CD4-positive, CD25-positive, alpha-beta regulatory T cell (primary cell): Measurements from ENCODE around the gene KIF13A. TPM values are rescaled to one million over a fixed set of nuclear protein-coding genes. Genes with fewer than 3 reads are reported as not detected.
"Not testable (repeated sequence)": the region's sequence is repeated elsewhere in the genome, so short reads cannot be mapped to it uniquely, and the experiment has no call there.

Experiments
- ATAC-seq, 2 donors: fragments of 150-1000 bp; cut with Tn5 transposase; one replicate each; pipeline ENCODE4 v1.10.0; 2021; ENCODE audit warnings: low read depth in 2 of 2, moderate number of reproducible peaks in 2 of 2, moderate library complexity in 1 of 2
- DNase-seq, 3 donors: peaks; one replicate each; pipeline versions ENCODE4 v3.0.0 to v3.0.0-alpha.2; 2012 to 2022; ENCODE audit warnings: mixed read lengths in 1 of 3
- H3K27ac ChIP-seq: one replicate; pipeline ENCODE4 v1.7.0; 2013; ENCODE audit warnings: mild to moderate bottlenecking, low read length; ENCODE audit not compliant: insufficient read depth, poor library complexity, severe bottlenecking
- H3K27me3 ChIP-seq: one replicate; pipeline ENCODE4 v1.7.0; 2013; ENCODE audit warnings: low read length; ENCODE audit not compliant: control insufficient read depth, insufficient read depth
- H3K36me3 ChIP-seq: one replicate; pipeline ENCODE4 v1.7.0; 2013; ENCODE audit warnings: mild to moderate bottlenecking, low read length, moderate library complexity; ENCODE audit not compliant: control insufficient read depth, insufficient read depth
- H3K4me1 ChIP-seq: 2 replicates; pipeline ENCODE4 v1.7.0; 2013; ENCODE audit warnings: mild to moderate bottlenecking, low read length; ENCODE audit not compliant: insufficient read depth, control insufficient read depth, poor library complexity, severe bottlenecking
- H3K4me3 ChIP-seq: one replicate; pipeline ENCODE4 v1.7.0; 2013; ENCODE audit warnings: low read depth, mild to moderate bottlenecking, low read length, moderate library complexity
- H3K9me3 ChIP-seq, 2 experiments: 1 replicate in 1 of 2; 2 replicates in 1 of 2; pipeline ENCODE4 v1.7.0; 2013; ENCODE audit warnings: low read length in 2 of 2, mild to moderate bottlenecking in 1 of 2, moderate library complexity in 1 of 2; ENCODE audit not compliant: control insufficient read depth in 2 of 2
- H3K27ac Mint-ChIP-seq, 3 donors: one replicate each; pipeline ENCODE4 v1.8.0; 2020 to 2022; ENCODE audit warnings: mild to moderate bottlenecking in 3 of 3, mixed read lengths in 3 of 3, moderate library complexity in 2 of 3
- H3K27me3 Mint-ChIP-seq: one replicate; pipeline ENCODE4 v1.8.0; 2022; ENCODE audit warnings: mild to moderate bottlenecking, mixed read lengths
- H3K36me3 Mint-ChIP-seq: one replicate; pipeline ENCODE4 v1.8.0; 2020; ENCODE audit warnings: mixed read lengths
- H3K4me1 Mint-ChIP-seq, 4 donors: one replicate each; pipeline ENCODE4 v1.8.0; 2020 to 2022; ENCODE audit warnings: mixed read lengths in 4 of 4, mild to moderate bottlenecking in 1 of 4
- H3K4me3 Mint-ChIP-seq, 4 donors: one replicate each; pipeline ENCODE4 v1.8.0; 2020 to 2022; ENCODE audit warnings: mild to moderate bottlenecking in 4 of 4, mixed read lengths in 4 of 4, moderate library complexity in 3 of 4
- H3K9me3 Mint-ChIP-seq, 7 donors: one replicate each; pipeline ENCODE4 v1.8.0; 2020 to 2022; ENCODE audit warnings: mixed read lengths in 7 of 7, mild to moderate bottlenecking in 3 of 7, moderate library complexity in 2 of 7
- polyA plus RNA-seq, 4 donors: library from polyadenylated mRNA; unstranded; fragments of 300-500 nt; fragmentation: Illumina TruSeq; gene quantifications; one replicate each; pipeline ENCODE4 v1.2.3, GENCODE V29; 2021
- total RNA-seq: library from RNA; stranded (reverse); gene quantifications from one replicate; pipeline ENCODE4 v1.2.3, GENCODE V29; 2022

Gene KIF13A
- total and polyA plus RNA-seq, 5 donors from 2014 or later = 0.49 TPM; not detected in 4

- peaks cover 2 to 20% (median 6%) of the 10 kb centered on the region in 7 donors for H3K9me3 Mint-ChIP-seq
- H3K4me3 ChIP-seq = no peak overlapping the region
- no peaks in the 10 kb centered on the region for H3K27me3 ChIP-seq
- no peaks in the 10 kb centered on the region for H3K36me3 ChIP-seq
- DNase-seq = no peak
- ATAC-seq = no peak
- H3K4me1 Mint-ChIP-seq = no peaks in the 10 kb centered on the region
- peaks cover 6% of the 10 kb centered on the region for H3K27me3 Mint-ChIP-seq
- H3K4me1 ChIP-seq = no peaks in the 10 kb centered on the region
- H3K36me3 Mint-ChIP-seq = no peaks in the 10 kb centered on the region
- H3K27ac Mint-ChIP-seq = no peak overlapping the region
- H3K9me3 ChIP-seq = peaks cover 10 to 16% of the 10 kb centered on the region in 2 experiments
- no peak overlapping the region for H3K27ac ChIP-seq
- no peak overlapping the region for H3K4me3 Mint-ChIP-seq
These were observed 87.9 kb downstream of the KIF13A start for GRCh38 chr6:17899491-17899890.

- H3K9me3 ChIP-seq = peaks cover 14 to 20% of the 10 kb centered on the region in 2 experiments
- H3K27ac ChIP-seq = no peak overlapping the region
- no peaks in the 10 kb centered on the region for H3K4me1 ChIP-seq
- no peaks in the 10 kb centered on the region for H3K36me3 Mint-ChIP-seq
- no peak overlapping the region for H3K27ac Mint-ChIP-seq
- no peaks in the 10 kb centered on the region for H3K4me1 Mint-ChIP-seq
- H3K9me3 Mint-ChIP-seq = peaks cover 3 to 21% (median 6%) of the 10 kb centered on the region in 7 donors
- H3K4me3 Mint-ChIP-seq = no peak overlapping the region
- no peaks in the 10 kb centered on the region for H3K27me3 Mint-ChIP-seq
- ATAC-seq (no peak), DNase-seq (no peak)
- no peak overlapping the region for H3K4me3 ChIP-seq
- no peaks in the 10 kb centered on the region for H3K27me3 ChIP-seq
- no peaks in the 10 kb centered on the region for H3K36me3 ChIP-seq
These were observed 89.8 kb downstream of the KIF13A start for GRCh38 chr6:17897681-17898080.

GRCh38 chr6:17894905-17895304 lies 92.5 kb downstream of the KIF13A start:
- Mint-ChIP-seq H3K27me3 (peaks cover 8% of the 10 kb centered on the region), H3K4me1 (no peaks in the 10 kb centered on the region), H3K4me3 (no peak overlapping the region), H3K36me3 (no peaks in the 10 kb centered on the region), H3K9me3 (peaks cover 0 to 21% (median 4%) of the 10 kb centered on the region in 7 donors), H3K27ac (no peak overlapping the region)
- no peak overlapping the region for H3K27ac ChIP-seq
- no peak for ATAC-seq
- peaks cover 14 to 20% of the 10 kb centered on the region in 2 experiments for H3K9me3 ChIP-seq
- no peak overlapping the region for H3K4me3 ChIP-seq
- DNase-seq = no peak
- H3K36me3 ChIP-seq = no peaks in the 10 kb centered on the region
- no peaks in the 10 kb centered on the region for H3K4me1 ChIP-seq
- no peaks in the 10 kb centered on the region for H3K27me3 ChIP-seq

GRCh38 chr6:17894191-17894590 lies 93.2 kb downstream of the KIF13A start:
- Mint-ChIP-seq H3K9me3 (peaks cover 0 to 21% (median 4%) of the 10 kb centered on the region in 7 donors), H3K27ac (no peak overlapping the region), H3K4me3 (no peak overlapping the region), H3K4me1 (no peaks in the 10 kb centered on the region), H3K27me3 (peaks cover 8% of the 10 kb centered on the region), H3K36me3 (no peaks in the 10 kb centered on the region)
- no peak overlapping the region for H3K27ac ChIP-seq
- DNase-seq (no peak), ATAC-seq (no peak)
- H3K36me3 ChIP-seq = no peaks in the 10 kb centered on the region
- H3K4me3 ChIP-seq = no peak overlapping the region
- peaks cover 2% of the 10 kb centered on the region for H3K27me3 ChIP-seq
- no peaks in the 10 kb centered on the region for H3K4me1 ChIP-seq
- H3K9me3 ChIP-seq = peaks cover 14 to 20% of the 10 kb centered on the region in 2 experiments

GRCh38 chr6:17892097-17892686 lies 95.2 kb downstream of the KIF13A start:
- H3K4me1 Mint-ChIP-seq = no peaks in the 10 kb centered on the region
- peaks cover 0 to 21% (median 4%) of the 10 kb centered on the region in 7 donors for H3K9me3 Mint-ChIP-seq
- Histone ChIP-seq H3K27me3 (peaks cover 2% of the 10 kb centered on the region), H3K36me3 (no peaks in the 10 kb centered on the region), H3K4me3 (no peak overlapping the region), H3K9me3 (peaks cover 14 to 20% of the 10 kb centered on the region in 2 experiments), H3K27ac (no peak overlapping the region), H3K4me1 (no peaks in the 10 kb centered on the region)
- H3K4me3 Mint-ChIP-seq = no peak overlapping the region
- no peaks in the 10 kb centered on the region for H3K36me3 Mint-ChIP-seq
- ATAC-seq = no peak
- DNase-seq = no peak
- H3K27me3 Mint-ChIP-seq = peaks cover 8% of the 10 kb centered on the region
- H3K27ac Mint-ChIP-seq = peak overlapping the region in 1 of 3 donors; percentile 82

- DNase-seq (no peak), ATAC-seq (no peak)
- Mint-ChIP-seq H3K36me3 (no peaks in the 10 kb centered on the region), H3K27ac (no peak overlapping the region), H3K4me1 (peaks cover 0 to 4% (median under 1%) of the 10 kb centered on the region in 4 donors), H3K27me3 (peaks cover 10% of the 10 kb centered on the region), H3K4me3 (no peak overlapping the region), H3K9me3 (peaks cover 0 to 9% (median 3%) of the 10 kb centered on the region in 7 donors)
- Histone ChIP-seq H3K4me1 (no peaks in the 10 kb centered on the region), H3K36me3 (no peaks in the 10 kb centered on the region), H3K27ac (no peak overlapping the region), H3K27me3 (peaks cover 2% of the 10 kb centered on the region), H3K9me3 (peaks cover 11 to 13% of the 10 kb centered on the region in 2 experiments), H3K4me3 (no peak overlapping the region)
These were observed 97.1 kb downstream of the KIF13A start for GRCh38 chr6:17890309-17890708.

GRCh38 chr6:17889777-17890176 lies 97.7 kb downstream of the KIF13A start:
- H3K4me3 ChIP-seq, H3K4me1 ChIP-seq, H3K36me3 ChIP-seq, H3K27me3 ChIP-seq, H3K4me1 Mint-ChIP-seq, DNase-seq, H3K36me3 Mint-ChIP-seq, H3K27ac Mint-ChIP-seq, H3K4me3 Mint-ChIP-seq, H3K9me3 Mint-ChIP-seq, ATAC-seq, H3K27ac ChIP-seq, H3K9me3 ChIP-seq: not testable (repeated sequence)
- peaks cover 12% of the 10 kb centered on the region for H3K27me3 Mint-ChIP-seq

GRCh38 chr6:17886891-17887290 lies 100.5 kb downstream of the KIF13A start:
- peaks cover 4% of the 10 kb centered on the region for H3K27me3 ChIP-seq
- no peak for ATAC-seq
- Mint-ChIP-seq H3K9me3 (no peaks in the 10 kb centered on the region), H3K4me1 (peaks cover 0 to 11% (median 6%) of the 10 kb centered on the region in 4 donors), H3K27me3 (peaks cover 10% of the 10 kb centered on the region), H3K4me3 (no peak overlapping the region), H3K27ac (no peak overlapping the region), H3K36me3 (no peaks in the 10 kb centered on the region)
- no peak for DNase-seq
- H3K36me3 ChIP-seq = no peaks in the 10 kb centered on the region
- no peak overlapping the region for H3K27ac ChIP-seq
- no peaks in the 10 kb centered on the region for H3K4me1 ChIP-seq
- no peaks in the 10 kb centered on the region for H3K9me3 ChIP-seq
- no peak overlapping the region for H3K4me3 ChIP-seq
